Measurements from ENCODE around the gene GRID2.

- TF ChIP-seq POLR2AphosphoS5 (IDR thresholded peaks at IDR 0.05; ENCODE audit: low read depth, low read length) (no peak), POLR2A (IDR thresholded peaks at IDR 0.05; ENCODE audit: low read depth, low read length) (no peak), TAF1 (IDR thresholded peaks at IDR 0.05; ENCODE audit: low read depth, low read length) (no peak), POU2F2 (IDR thresholded peaks at IDR 0.05; ENCODE audit: low read depth, low read length) (no peak), SPI1 (IDR thresholded peaks at IDR 0.05; ENCODE audit: low read depth, low read length) (no peak), PAX5 (IDR thresholded peaks at IDR 0.05; ENCODE audit: insufficient read depth, low read length, severe bottlenecking) (no peak)
Observed at GRCh38 chr4:93437991-93438390, 1134.2 kb downstream of the GRID2 start.

Data from GM12891 (cell line).